Stimulated activated CD4-positive, alpha-beta T cell treated with anti-CD3 and anti-CD28 coated beads, Interleukin-4, amount 100 ng/mL, for 1 hour (primary cell): ENCODE results near the gene HCAR2.
"Not testable (repeated sequence)": the region's sequence is repeated elsewhere in the genome, so short reads cannot be mapped to it uniquely, and the experiment has no call there.

Experiments
- DNase-seq: peaks from one replicate; pipeline ENCODE4 v3.0.0-alpha.2; 2020

Gene HCAR2

GRCh38 chr12:122661246-122661645 lies 41.9 kb downstream of the HCAR2 start:
- DNase-seq, result no peak

GRCh38 chr12:122659579-122659978 lies 43.6 kb downstream of the HCAR2 start:
- DNase-seq, result no peak

DNA sequence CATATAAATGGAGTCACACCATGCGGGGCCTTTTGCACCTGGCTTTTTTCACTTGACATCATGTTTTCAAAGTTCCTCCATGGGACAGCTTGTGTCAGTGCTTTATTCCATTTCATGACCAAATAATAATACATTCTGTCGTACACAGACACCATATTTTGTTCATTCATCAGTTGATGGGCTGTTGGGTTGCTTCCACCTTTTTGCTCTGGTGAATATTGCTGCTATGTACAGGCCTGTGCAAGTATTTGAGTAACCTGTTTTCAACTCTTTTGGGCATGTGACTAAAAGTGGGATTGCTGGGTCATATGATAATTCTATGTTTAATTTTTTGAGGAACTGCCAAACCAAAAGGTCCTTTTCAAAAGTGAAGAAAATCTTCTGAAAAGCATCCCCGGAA lies 46.9 kb downstream of the HCAR2 start:
- no peak for DNase-seq

GRCh38 chr12:122653291-122653690 lies 49.9 kb downstream of the HCAR2 start:
- DNase-seq, result not testable (repeated sequence)

- DNase-seq, result no peak
Observed at GRCh38 chr12:122651520-122652224, 51.5 kb downstream of the HCAR2 start.
